GM12872 (cell line): ENCODE results near the gene FOLR1.

Experiments used
- TF ChIP-seq, protein P1 (sequence below): IDR thresholded peaks from 3 replicates; pipeline ENCODE4 v1.5.1; 2011; ENCODE audit warnings: low read depth, mild to moderate bottlenecking, low read length, moderate library complexity; ENCODE audit not compliant: insufficient read depth

The FOLR1 gene

DNA sequence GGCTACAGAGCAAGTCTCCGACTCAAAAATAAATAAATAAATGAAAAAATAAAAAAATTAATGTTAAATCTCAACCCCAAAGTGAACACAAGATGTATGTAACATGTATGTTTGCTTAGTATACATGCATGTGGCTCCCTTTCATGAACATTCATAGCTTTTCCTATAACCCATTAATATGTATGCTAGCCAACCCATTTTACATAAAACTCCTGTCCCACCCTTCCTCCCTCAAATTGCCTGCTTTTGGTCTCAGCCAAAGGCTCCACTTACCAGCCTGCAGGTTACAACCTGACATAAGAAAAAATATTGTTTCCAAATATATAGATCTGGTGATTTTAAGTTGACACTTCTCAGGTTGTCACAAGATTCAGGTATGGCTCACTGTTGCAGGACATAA, 3.7 kb upstream of the FOLR1 start:
- TF ChIP-seq, protein P1, sequence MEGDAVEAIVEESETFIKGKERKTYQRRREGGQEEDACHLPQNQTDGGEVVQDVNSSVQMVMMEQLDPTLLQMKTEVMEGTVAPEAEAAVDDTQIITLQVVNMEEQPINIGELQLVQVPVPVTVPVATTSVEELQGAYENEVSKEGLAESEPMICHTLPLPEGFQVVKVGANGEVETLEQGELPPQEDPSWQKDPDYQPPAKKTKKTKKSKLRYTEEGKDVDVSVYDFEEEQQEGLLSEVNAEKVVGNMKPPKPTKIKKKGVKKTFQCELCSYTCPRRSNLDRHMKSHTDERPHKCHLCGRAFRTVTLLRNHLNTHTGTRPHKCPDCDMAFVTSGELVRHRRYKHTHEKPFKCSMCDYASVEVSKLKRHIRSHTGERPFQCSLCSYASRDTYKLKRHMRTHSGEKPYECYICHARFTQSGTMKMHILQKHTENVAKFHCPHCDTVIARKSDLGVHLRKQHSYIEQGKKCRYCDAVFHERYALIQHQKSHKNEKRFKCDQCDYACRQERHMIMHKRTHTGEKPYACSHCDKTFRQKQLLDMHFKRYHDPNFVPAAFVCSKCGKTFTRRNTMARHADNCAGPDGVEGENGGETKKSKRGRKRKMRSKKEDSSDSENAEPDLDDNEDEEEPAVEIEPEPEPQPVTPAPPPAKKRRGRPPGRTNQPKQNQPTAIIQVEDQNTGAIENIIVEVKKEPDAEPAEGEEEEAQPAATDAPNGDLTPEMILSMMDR: no peak

DNA sequence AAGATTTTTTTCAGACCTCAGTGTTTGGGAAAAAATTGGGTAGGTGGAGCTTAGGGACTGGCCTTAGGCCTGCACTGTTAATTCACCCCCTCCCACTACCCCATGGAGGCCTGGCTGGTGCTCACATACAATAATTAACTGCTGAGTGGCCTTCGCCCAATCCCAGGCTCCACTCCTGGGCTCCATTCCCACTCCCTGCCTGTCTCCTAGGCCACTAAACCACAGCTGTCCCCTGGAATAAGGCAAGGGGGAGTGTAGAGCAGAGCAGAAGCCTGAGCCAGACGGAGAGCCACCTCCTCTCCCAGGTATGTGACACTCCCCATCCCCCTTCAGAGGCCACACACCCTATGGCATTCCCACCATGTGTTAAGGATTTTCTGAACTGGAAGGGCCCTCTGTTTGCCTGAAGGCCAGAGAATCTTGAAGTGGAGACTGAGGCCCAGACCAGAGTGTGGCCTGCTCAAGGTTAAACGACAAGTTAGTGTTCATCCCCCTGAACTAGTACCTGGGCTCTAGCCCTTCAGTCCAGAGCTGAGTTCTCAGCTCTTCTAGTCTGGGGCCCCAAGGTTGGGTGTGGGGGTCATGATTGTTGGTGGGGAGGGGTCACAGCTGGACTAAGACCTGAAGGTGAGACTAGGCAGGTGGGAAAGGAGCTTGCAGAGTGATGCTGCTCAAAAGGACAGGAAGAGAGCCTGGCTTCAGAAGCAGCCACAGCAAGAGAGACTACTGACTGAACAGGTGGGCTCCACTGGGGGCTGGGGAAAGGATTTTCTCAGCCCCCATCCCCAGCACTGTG, 2.3 kb upstream of the FOLR1 start:
- TF ChIP-seq, protein P1: no peak

DNA sequence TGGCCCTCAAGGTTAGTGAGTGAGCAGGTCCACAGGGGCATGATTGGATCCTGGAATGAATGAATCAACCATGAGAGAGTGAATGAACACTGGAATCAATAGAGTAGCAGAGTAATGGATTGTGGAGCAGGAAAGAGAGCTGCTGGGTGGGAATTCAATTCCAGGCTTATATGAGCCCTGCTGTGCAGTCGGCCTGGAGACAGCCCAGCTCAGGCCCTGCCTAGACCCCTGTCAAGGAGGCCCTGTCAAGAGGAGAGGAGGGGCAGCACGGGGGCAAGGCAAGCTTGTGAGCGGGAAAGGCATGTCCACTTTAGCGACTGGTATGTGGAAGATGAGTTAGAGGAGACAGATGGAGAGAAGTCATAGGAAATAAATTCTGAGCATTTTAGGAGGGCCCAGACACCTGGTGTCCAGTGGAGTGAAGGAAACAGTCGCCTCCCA, 1.3 kb upstream of the FOLR1 start:
- TF ChIP-seq, protein P1: no peak

DNA sequence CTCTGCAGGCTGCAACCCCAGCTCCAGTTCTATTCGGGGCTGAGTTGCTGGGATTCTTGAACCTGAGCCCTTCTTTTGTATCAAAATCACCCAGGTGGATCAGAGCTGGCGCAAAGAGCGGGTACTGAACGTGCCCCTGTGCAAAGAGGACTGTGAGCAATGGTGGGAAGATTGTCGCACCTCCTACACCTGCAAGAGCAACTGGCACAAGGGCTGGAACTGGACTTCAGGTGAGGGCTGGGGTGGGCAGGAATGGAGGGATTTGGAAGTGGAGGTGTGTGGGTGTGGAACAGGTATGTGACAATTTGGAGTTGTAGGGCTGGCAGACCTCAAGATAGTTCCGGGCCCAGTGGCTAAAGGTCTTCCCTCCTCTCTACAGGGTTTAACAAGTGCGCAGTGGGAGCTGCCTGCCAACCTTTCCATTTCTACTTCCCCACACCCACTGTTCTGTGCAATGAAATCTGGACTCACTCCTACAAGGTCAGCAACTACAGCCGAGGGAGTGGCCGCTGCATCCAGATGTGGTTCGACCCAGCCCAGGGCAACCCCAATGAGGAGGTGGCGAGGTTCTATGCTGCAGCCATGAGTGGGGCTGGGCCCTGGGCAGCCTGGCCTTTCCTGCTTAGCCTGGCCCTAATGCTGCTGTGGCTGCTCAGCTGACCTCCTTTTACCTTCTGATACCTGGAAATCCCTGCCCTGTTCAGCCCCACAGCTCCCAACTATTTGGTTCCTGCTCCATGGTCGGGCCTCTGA, 3.8 kb downstream of the FOLR1 start:
- TF ChIP-seq, protein P1: no peak

DNA sequence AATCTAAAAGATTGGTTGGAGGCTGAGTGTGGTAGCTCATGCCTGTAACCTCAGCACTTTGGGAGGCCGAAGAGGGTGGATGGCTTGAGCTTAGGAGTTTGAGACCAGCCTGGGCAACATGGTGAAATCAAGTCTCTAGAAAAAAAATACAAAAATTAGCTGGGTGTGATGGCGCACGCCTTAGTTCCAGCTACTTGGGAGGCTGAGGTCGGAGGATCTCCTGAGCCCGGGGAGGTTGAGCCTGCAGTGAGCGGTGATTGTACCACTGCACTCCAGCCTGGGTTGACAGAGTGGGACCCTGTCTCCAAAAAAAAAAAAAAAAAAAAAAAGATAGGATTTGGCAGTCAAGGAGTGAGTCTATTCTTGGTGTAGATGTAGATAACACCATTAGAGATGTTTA, 10.6 kb downstream of the FOLR1 start:
- TF ChIP-seq, protein P1: no peak

DNA sequence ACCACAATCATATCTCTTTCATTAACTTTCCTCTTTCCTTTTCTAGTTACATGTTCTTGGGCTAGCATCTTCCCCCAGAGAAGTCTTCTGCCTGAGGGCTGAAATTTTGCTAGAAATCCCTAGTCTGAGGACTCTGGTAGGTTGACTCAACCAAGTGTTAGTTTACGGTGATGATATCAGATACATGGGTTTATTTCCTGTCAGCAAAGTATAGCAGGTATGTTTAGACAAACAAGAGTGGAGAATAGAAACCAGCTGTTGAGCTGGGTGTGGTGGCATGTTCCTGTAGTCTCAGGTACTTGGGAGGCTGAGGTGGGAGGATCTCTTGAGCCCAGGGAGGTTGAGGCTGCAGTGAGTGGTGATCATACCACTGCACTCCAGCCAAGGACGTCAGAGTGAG, 11.2 kb downstream of the FOLR1 start:
- TF ChIP-seq, protein P1: no peak

DNA sequence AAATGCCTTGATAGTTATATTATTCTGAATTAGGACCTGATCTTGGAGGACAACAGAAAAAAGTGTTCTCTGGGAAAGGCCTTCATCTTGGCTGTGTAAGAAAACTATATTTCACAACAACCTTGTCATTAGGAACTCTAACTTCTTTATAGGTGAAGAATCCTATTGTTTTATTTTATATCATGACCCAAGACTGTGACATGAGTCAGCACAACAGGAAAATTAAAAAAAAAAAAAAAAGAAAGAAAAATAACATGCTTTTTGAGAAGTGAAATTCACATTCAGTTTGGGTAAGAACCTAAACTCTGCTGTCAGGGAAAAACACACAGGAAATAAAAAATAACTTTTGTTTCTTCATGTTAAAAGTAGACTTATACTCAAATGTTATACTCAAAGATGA, 12.9 kb downstream of the FOLR1 start:
- TF ChIP-seq, protein P1: no peak
